Upper lobe of left lung (tissue), 4 donors: Measurements from ENCODE around the gene SARDH.

Experiments
- EP300 ChIP-seq, 4 donors: sonication (generic); formaldehyde crosslinking; IDR thresholded peaks; one replicate each; pipeline ENCODE4 v1.5.1; 2017; ENCODE audit warnings: antibody characterized with exemption in 4 of 4, control low read depth in 2 of 4
- POLR2A ChIP-seq, 4 donors: fragments of 450-650 bp; IDR thresholded peaks; one replicate each; pipeline ENCODE4 v1.5.1; 2016 to 2017; ENCODE audit warnings: antibody characterized with exemption in 4 of 4, mild to moderate bottlenecking in 2 of 4
- POLR2AphosphoS5 ChIP-seq, 2 donors: sonication (generic); formaldehyde crosslinking; IDR thresholded peaks; one replicate each; pipeline ENCODE4 v1.5.1; 2017; ENCODE audit warnings: antibody characterized with exemption in 2 of 2
- TF ChIP-seq, protein P1 (sequence below), 6 experiments: fragments of 450-650 bp in 4 of 6; fragments of 200-600 bp in 2 of 6; sonication (generic) in 2 of 6; IDR thresholded peaks; one replicate each; pipeline ENCODE4 v1.5.1; 2016 to 2019; ENCODE audit warnings: antibody characterized with exemption in 6 of 6

DNA sequence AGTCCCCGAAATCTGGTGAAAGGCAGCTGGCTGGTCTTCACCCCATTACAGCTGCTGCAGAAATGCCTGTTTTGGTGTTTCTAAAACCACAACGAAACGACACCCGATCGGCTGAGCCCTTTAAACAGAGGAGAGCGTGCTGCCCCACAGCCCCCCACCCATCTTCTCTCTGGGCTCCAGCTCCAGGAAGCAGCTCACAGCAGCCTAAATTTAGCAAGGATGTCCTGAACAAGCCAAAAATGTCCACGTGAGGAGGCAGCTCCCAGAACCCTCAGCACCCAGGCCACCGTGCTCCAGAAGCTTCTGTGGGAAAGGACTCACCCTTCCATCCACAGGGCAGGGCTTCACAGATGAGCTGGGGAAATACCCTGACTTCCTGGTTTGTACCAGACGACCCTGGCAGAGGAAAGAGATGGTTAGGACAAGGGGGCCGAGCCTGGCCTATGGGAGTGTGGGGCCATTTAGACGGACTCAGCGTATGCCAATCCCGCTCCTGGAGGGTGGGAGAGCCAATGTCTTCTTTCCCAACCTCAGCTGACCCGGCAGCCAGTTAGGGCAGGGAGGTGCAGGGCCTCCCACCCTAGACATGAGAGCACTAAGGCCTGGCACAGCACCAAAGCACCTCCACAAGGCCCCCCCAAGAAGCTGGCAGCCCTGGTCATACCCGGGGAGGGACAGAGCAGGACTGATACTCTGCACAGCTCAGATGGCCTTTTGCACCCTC lies 39.1 kb upstream of the SARDH start:
- TF ChIP-seq, protein P1, sequence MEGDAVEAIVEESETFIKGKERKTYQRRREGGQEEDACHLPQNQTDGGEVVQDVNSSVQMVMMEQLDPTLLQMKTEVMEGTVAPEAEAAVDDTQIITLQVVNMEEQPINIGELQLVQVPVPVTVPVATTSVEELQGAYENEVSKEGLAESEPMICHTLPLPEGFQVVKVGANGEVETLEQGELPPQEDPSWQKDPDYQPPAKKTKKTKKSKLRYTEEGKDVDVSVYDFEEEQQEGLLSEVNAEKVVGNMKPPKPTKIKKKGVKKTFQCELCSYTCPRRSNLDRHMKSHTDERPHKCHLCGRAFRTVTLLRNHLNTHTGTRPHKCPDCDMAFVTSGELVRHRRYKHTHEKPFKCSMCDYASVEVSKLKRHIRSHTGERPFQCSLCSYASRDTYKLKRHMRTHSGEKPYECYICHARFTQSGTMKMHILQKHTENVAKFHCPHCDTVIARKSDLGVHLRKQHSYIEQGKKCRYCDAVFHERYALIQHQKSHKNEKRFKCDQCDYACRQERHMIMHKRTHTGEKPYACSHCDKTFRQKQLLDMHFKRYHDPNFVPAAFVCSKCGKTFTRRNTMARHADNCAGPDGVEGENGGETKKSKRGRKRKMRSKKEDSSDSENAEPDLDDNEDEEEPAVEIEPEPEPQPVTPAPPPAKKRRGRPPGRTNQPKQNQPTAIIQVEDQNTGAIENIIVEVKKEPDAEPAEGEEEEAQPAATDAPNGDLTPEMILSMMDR (IDR thresholded peaks at IDR 0.05), result no peak
- no peak for TF ChIP-seq POLR2AphosphoS5 (IDR thresholded peaks at IDR 0.05)
- TF ChIP-seq POLR2A (IDR thresholded peaks at IDR 0.05), result no peak
- no peak for TF ChIP-seq EP300 (IDR thresholded peaks at IDR 0.05)
